Spleen (tissue), 11 donors: ENCODE results near the gene C1QL4. TPM values are rescaled to one million over a fixed set of nuclear protein-coding genes. Genes with fewer than 3 reads are reported as not detected.

ENCODE experiments used
- DNase-seq: peaks from one replicate; pipeline ENCODE4 v3.0.0-alpha.2; 2020
- H3K27ac ChIP-seq, 8 donors: fragments of 200-600 bp; sonication (generic) in 7 of 8; 1 replicate in 4 of 8; 2 replicates in 4 of 8; pipeline versions ENCODE4 v1.5.0 to v1.8.0; 2016 to 2021; ENCODE audit warnings: inconsistent platforms in 4 of 8, mild to moderate bottlenecking in 4 of 8, moderate library complexity in 1 of 8
- H3K27me3 ChIP-seq, 7 donors: fragments of 200-600 bp; sonication (generic) in 6 of 7; replicated peaks in 1 of 7; 1 replicate in 4 of 7; 2 replicates in 3 of 7; pipeline versions ENCODE4 v1.5.0 to v1.8.0; 2016 to 2021; ENCODE audit warnings: inconsistent platforms in 3 of 7, mild to moderate bottlenecking in 1 of 7
- H3K36me3 ChIP-seq, 6 donors: fragments of 200-600 bp; sonication (generic) in 5 of 6; 1 replicate in 4 of 6; 2 replicates in 2 of 6; pipeline versions ENCODE4 v1.5.0 to v1.8.0; 2016 to 2021; ENCODE audit warnings: inconsistent platforms in 2 of 6
- H3K4me1 ChIP-seq, 6 donors: fragments of 200-600 bp; sonication (generic) in 5 of 6; 1 replicate in 3 of 6; 2 replicates in 3 of 6; pipeline versions ENCODE4 v1.5.0 to v1.8.0; 2016 to 2021; ENCODE audit warnings: inconsistent platforms in 3 of 6
- H3K4me3 ChIP-seq, 8 donors: fragments of 200-600 bp; sonication (generic) in 7 of 8; 1 replicate in 4 of 8; 2 replicates in 4 of 8; pipeline versions ENCODE4 v1.5.0 to v1.8.0; 2016 to 2021; ENCODE audit warnings: inconsistent platforms in 4 of 8, mild to moderate bottlenecking in 4 of 8, moderate library complexity in 2 of 8
- H3K9me3 ChIP-seq, 8 donors: fragments of 200-600 bp; sonication (generic) in 7 of 8; 1 replicate in 4 of 8; 2 replicates in 4 of 8; pipeline versions ENCODE4 v1.5.0 to v1.8.0; 2016 to 2021; ENCODE audit warnings: inconsistent platforms in 4 of 8
- CTCF ChIP-seq, 11 experiments: fragments of 200-600 bp in 7 of 11; fragments of 450-650 bp in 4 of 11; sonication (generic) in 4 of 11; IDR thresholded peaks in 8 of 11; conservative IDR thresholded peaks in 3 of 11; 1 replicate in 7 of 11; 2 replicates in 4 of 11; pipeline versions ENCODE4 v1.4.0 to v1.8.0; 2016 to 2021; ENCODE audit warnings: antibody characterized with exemption in 11 of 11, inconsistent platforms in 4 of 11, mild to moderate bottlenecking in 1 of 11
- POLR2A ChIP-seq, 3 donors: fragments of 450-650 bp; IDR thresholded peaks; one replicate each; pipeline ENCODE4 v1.5.1; 2017; ENCODE audit warnings: antibody characterized with exemption in 3 of 3, mild to moderate bottlenecking in 1 of 3
- POLR2AphosphoS5 ChIP-seq, 3 donors: sonication (generic); formaldehyde crosslinking; IDR thresholded peaks; one replicate each; pipeline ENCODE4 v1.5.1; 2017; ENCODE audit warnings: antibody characterized with exemption in 3 of 3
- WGBS, 5 donors: extraction: QIAGEN DNeasy Blood & Tissue Kit in 3 of 5; methylation state at CpG; one replicate each; pipeline versions ENCODE4 v1.1.5 to v1.1.7; 2013 to 2018; 5-methylcytosine and 5-hydroxymethylcytosine counted together
- intact Hi-C: fragments of 100-400 bp; cut with DNase I; formaldehyde crosslinking; loops from one replicate; pipeline ENCODE4 v1.15.0; 2023; ENCODE audit warnings: low total_unique reads
- polyA plus RNA-seq, 3 donors: library from polyadenylated mRNA; stranded (reverse); fragments of 200-250 nt; gene quantifications; one replicate each; pipeline ENCODE4 v1.2.1, GENCODE V29; 2013
- total RNA-seq, 7 donors: library from RNA; depleted of rRNA in 3 of 7; stranded (reverse); fragments of >200 nt in 3 of 7; fragmentation: NEBNext Ultra II Directional in 4 of 7; extraction: Animal tissue kit (Norgen Biotek cat#: 25700) in 4 of 7; gene quantifications; one replicate each; pipeline versions ENCODE4 v1.1.0 to v1.2.1, GENCODE V29; 2016 to 2021
- donor health status: healthy with polysubstance abuse.
- donor health status: DM: no; HTN: no; CAD: no; lungs with moderate emphysema.
- donor health status: DM: no; HTN: no; CAD: no.
- donor health status: Bipolar disorder and iron deficiency.
- donor health status: healthy.
- donor health status: DM: no; HTN: no; CAD: no.
- donor health status: DM: yes; HTN: yes; CAD: no.

Gene C1QL4
- total and polyA plus RNA-seq, 10 donors = not detected

- WGBS, 5 donors = 92 to 95% (median 94%) methylated on average over 11 of the region's 11 CpGs
- intact Hi-C loops = no loop called here
- H3K4me1 ChIP-seq = peaks cover 34 to 42% (median 36%) of the 10 kb centered on the region in 6 donors
- no peak overlapping the region for H3K27ac ChIP-seq
- peaks cover 23 to 100% (median 63%) of the 10 kb centered on the region in 7 donors for H3K27me3 ChIP-seq
- H3K36me3 ChIP-seq = no peaks in the 10 kb centered on the region
- no peaks in the 10 kb centered on the region for H3K9me3 ChIP-seq
- no peak for DNase-seq
- TF ChIP-seq POLR2A (IDR thresholded peaks at IDR 0.05) (no peak), CTCF (IDR thresholded peaks at IDR 0.05 in 8 of 11, conservative IDR thresholded peaks at IDR 0.05 in 3 of 11) (no peak), POLR2AphosphoS5 (IDR thresholded peaks at IDR 0.05) (no peak)
- H3K4me3 ChIP-seq = no peak overlapping the region
These were observed 12.3 kb upstream of the C1QL4 start for GRCh38 chr12:49349266-49349665.

- Histone ChIP-seq H3K27ac (no peak overlapping the region), H3K27me3 (peaks cover 23 to 100% (median 68%) of the 10 kb centered on the region in 7 donors), H3K4me3 (no peak overlapping the region), H3K9me3 (no peaks in the 10 kb centered on the region), H3K4me1 (peaks cover 34 to 47% (median 41%) of the 10 kb centered on the region in 6 donors), H3K36me3 (no peaks in the 10 kb centered on the region)
- TF ChIP-seq CTCF (IDR thresholded peaks at IDR 0.05 in 8 of 11, conservative IDR thresholded peaks at IDR 0.05 in 3 of 11) (no peak), POLR2AphosphoS5 (IDR thresholded peaks at IDR 0.05) (no peak), POLR2A (IDR thresholded peaks at IDR 0.05) (no peak)
- intact Hi-C loops = no loop called here
- 89 to 100% (median 92%) methylated on average over 1 to 5 of the region's 5 CpGs for WGBS, 5 donors
- no peak for DNase-seq
These were observed 11.8 kb upstream of the C1QL4 start for GRCh38 chr12:49348781-49349180.

DNA sequence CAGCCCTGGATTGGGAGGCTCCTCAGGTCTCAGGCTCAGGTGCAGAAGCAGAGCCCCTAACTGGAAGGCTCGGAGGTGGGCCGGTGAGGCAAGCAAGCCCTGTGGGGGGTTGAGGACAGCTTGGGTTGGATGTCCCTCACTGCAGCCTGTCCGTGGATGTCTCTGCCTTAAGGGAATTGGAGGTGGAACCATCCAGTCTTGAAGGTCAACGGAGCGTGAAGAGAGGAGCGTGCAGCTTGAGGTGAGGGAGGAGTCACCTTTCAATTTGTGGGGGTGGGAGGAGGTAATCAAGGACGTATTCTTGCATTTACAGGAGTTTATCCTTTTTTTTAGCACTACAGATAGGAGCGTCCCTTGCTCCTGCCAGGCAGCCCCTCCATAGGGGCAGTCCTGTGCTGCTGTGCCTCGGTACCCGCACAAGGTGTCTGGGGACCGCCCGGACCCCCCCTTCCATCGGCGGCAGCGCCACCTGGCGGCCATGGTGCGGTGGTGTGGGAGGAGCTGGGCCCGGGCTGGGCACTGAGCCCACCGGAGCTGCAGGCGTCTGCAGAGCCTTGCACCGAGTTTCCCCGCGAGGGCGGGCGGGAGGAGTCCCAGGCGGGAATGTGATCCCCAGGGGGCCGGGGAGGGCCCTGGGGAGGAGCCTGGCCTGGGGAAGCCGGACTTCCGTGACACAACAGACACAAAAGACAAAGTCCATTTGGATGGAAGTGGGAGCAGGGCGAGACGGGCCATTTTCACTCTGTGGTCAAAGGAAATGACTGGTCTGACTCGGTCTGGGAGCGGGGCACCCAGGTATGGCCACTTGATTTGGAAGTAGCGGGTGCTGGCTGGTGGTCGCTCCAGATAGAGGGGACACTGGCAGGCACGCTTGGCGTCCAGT lies 10.6 kb upstream of the C1QL4 start:
- peaks cover 42 to 60% (median 52%) of the 10 kb centered on the region in 6 donors for H3K4me1 ChIP-seq
- peak overlapping the region in 7 of 8 donors; percentile 9 to 65 (median 29) for H3K4me3 ChIP-seq
- H3K36me3 ChIP-seq = no peaks in the 10 kb centered on the region
- intact Hi-C loops = no loop called here
- H3K9me3 ChIP-seq = no peaks in the 10 kb centered on the region
- 10 to 21% (median 13%) methylated on average over 24 to 37 of the region's 37 CpGs for WGBS, 5 donors
- peaks cover 23 to 100% (median 76%) of the 10 kb centered on the region in 7 donors for H3K27me3 ChIP-seq
- TF ChIP-seq CTCF (IDR thresholded peaks at IDR 0.05 in 8 of 11, conservative IDR thresholded peaks at IDR 0.05 in 3 of 11) (peak; percentile 76 to 98 (median 95)), POLR2A (IDR thresholded peaks at IDR 0.05) (no peak), POLR2AphosphoS5 (IDR thresholded peaks at IDR 0.05) (peak; percentile 14 to 68 (median 50))
- peak; percentile 93 for DNase-seq
- H3K27ac ChIP-seq = no peak overlapping the region

DNA sequence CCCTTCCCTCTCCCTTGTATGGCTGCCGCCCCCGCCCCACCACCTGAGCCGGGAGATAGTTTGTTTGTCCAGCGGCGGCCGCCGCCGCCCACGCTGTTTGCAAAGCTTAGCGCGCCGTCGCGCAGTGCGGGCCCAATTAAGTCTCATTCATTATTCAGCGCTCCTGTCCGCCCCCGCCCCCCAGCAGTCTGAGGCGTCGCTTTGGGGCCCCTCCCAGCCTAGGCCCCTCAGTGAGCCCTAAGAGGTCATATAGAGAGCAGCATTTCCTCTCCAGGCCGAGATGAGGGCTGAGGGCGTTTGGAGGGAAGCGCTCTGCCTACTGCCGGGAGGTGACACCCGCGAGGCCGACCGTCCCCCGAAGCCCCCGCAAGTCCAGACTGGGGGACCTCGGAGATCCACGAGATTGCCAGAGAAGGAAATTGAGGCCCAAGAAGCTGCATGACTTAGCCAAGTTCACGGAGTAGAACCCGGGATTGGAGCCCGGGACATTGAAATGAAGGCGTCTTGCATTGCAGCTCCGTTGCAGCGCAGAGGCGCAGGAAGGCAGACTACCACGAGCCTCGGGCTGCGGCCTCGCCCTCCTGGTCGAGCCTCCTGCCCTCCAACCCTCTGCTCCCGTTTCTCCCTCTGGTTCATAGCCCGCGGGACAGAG lies 9.8 kb upstream of the C1QL4 start, which contains the start of gene DNAJC22:
Gene DNAJC22 (plus strand): TSS at position 230 of the 652 bp plus-strand sequence. CDS start 1,985 bp downstream, outside the sequence.
- Histone ChIP-seq H3K4me3 (peak within 1 kb of the TSS; percentile 5 to 65 (median 27)), H3K36me3 (no peaks in the 10 kb centered on the region), H3K27ac (no peak within 1 kb of the TSS), H3K27me3 (peaks cover 23 to 100% (median 83%) of the 10 kb centered on the region in 7 donors), H3K4me1 (peaks cover 48 to 67% (median 60%) of the 10 kb centered on the region in 6 donors), H3K9me3 (no peaks in the 10 kb centered on the region)
- no peak for DNase-seq
- intact Hi-C loops = no loop called here
- no peak for TF ChIP-seq CTCF (IDR thresholded peaks at IDR 0.05 in 8 of 11, conservative IDR thresholded peaks at IDR 0.05 in 3 of 11)
- no peak for TF ChIP-seq POLR2AphosphoS5 (IDR thresholded peaks at IDR 0.05)
- TF ChIP-seq POLR2A (IDR thresholded peaks at IDR 0.05) = no peak
- 1% methylated on average over 41 to 47 of the region's 47 CpGs for WGBS, 5 donors
